NCI-H2107 treated with DMSO at 0.1 percent for 48 hours (cell line): ENCODE data around the gene THG1L.
A peak's percentile ranks its signal among the peaks of the same experiment; 100 is the strongest.
"Not testable (repeated sequence)": the region's sequence is repeated elsewhere in the genome, so short reads cannot be mapped to it uniquely, and the experiment has no call there.

Experiments used
- DNase-seq: peaks from one replicate; lab custom pipeline; 2025; ENCODE audit not compliant: unreplicated experiment; lab: John Stamatoyannopoulos, UW

Gene THG1L

GRCh38 chr5:157726607-157727006 lies 4.6 kb upstream of the THG1L start:
- DNase-seq: not testable (repeated sequence)

GRCh38 chr5:157727858-157728257 lies 3.4 kb upstream of the THG1L start:
- not testable (repeated sequence) for DNase-seq

GRCh38 chr5:157729858-157730257 lies 1.4 kb upstream of the THG1L start:
- no peak for DNase-seq

GRCh38 chr5:157730900-157731271 lies 334 bp upstream of the THG1L start:
- no peak for DNase-seq

GRCh38 chr5:157732130-157732514 lies 902 bp downstream of the THG1L start:
- DNase-seq: no peak

GRCh38 chr5:157732596-157733262 lies 1.5 kb downstream of the THG1L start:
- no peak for DNase-seq

- no peak for DNase-seq
Observed at GRCh38 chr5:157734436-157734835, 3.2 kb downstream of the THG1L start.

GRCh38 chr5:157735991-157736390 lies 4.8 kb downstream of the THG1L start:
- DNase-seq: no peak

GRCh38 chr5:157739388-157740228 lies 8.4 kb downstream of the THG1L start:
- DNase-seq: no peak

- DNase-seq: no peak
Observed at GRCh38 chr5:157740229-157740610, 9.0 kb downstream of the THG1L start.

GRCh38 chr5:157741131-157741530 lies 9.9 kb downstream of the THG1L start:
- DNase-seq: no peak

GRCh38 chr5:157743163-157744050 lies 12.2 kb downstream of the THG1L start, which contains the start of gene LSM11:
Gene LSM11, plus strand, starts transcription at chr5:157743712. Its CDS starts 39 bp downstream, at chr5:157743751.
- peak; percentile 53 for DNase-seq

- DNase-seq: no peak
Observed at GRCh38 chr5:157744051-157745011, 13.1 kb downstream of the THG1L start.

- no peak for DNase-seq
Observed at GRCh38 chr5:157745041-157745456, 13.8 kb downstream of the THG1L start.

GRCh38 chr5:157747173-157747740 lies 16.0 kb downstream of the THG1L start:
- no peak for DNase-seq

- DNase-seq: no peak
Observed at GRCh38 chr5:157747766-157748700, 16.8 kb downstream of the THG1L start.

GRCh38 chr5:157748760-157749461 lies 17.7 kb downstream of the THG1L start:
- DNase-seq: no peak

GRCh38 chr5:157749462-157749799 lies 18.2 kb downstream of the THG1L start:
- no peak for DNase-seq
